Iris pigment epithelial cell (primary cell): ENCODE data around the gene ELL2.
"Not testable (repeated sequence)": the region's sequence is repeated elsewhere in the genome, so short reads cannot be mapped to it uniquely, and the experiment has no call there.

Experiments used
- DNase-seq: peaks from one replicate; pipeline ENCODE4 v3.0.0-alpha.2; 2011; ENCODE audit warnings: low read depth

The ELL2 gene

DNA sequence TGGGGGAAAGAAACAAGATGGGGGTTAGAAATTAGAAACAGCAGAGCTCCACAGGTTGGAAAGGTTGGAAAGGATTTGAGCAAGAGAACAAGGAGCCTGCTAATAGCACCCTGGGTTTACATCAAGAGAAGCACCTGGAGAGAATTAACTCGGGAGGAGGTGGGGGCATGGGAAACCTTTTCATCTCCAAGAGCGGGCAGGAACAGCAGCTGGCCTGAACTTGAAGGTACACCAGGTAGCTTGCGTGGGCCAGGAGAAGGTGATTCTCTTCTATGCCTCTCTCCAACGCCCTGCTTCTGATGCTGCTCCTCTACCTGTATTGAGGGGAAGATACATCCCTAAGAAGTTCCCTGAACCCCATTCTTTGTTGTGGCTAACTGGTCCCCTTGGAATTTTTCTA is 102.0 kb downstream of the ELL2 start:
- DNase-seq: no peak

DNA sequence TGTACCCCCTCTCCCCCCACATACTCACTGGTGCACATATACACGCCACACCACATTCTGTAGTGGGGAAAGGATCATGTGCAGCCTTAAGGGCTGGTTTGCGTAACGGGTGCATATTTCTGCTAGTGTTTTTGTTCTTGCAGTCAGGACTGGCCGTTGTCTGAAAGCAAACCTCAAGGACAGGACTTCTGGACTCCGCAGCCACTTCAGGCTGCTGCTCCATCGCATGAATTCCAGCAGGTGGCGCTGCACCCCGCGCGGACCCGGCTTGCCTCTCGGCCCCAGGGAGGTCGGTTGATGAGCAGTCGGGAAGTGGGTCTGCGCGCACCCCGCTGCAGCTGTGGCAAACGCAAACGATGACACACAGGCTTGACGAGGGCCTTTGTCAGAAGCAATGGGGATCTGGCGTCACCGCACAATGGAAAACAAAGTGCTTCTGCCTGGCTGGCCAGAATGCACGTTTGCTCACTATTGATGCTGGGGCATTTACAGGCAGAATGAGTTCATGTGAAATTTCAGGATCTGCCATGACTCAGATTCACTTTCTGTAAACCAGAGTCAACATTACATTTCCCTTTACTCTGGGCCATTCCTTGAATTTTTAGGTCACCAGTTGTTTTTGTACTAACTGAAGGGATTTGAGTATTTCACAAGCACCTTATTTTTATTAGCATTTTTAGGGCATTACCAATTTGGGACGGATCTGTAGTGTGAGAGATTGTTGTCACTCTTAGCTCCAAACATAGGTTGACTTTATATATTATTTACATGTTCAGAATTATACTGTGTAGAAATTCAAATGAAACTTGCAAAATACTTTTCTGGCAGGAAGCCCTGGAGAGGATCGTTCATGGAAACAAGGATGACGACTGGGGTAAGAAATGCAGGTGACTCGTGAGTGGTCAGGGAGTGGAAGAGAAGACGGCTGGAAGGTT is 102.7 kb downstream of the ELL2 start:
- peak; percentile 99 for DNase-seq

DNA sequence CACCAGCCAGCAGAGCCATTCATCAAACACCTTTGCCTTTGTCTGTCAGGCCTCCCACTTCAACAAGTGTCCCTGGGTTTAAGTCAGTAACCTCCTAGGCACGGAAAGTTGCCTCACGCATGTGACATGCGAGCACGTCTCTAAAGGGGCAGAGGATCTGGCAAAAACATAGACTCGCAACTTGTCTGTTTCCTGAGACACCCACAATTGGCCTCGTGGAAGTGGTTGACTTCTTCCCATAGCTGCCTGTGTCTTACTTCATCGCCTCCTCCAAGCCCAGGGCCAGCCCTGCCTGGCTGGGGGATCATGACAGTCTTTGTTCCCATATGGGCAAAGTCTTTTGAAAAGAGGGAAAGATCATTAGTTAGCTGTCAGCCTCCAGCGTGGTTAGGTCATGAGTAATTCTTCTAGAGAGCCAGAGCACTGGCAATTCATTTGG is 103.6 kb downstream of the ELL2 start:
- peak; percentile 90 for DNase-seq

DNA sequence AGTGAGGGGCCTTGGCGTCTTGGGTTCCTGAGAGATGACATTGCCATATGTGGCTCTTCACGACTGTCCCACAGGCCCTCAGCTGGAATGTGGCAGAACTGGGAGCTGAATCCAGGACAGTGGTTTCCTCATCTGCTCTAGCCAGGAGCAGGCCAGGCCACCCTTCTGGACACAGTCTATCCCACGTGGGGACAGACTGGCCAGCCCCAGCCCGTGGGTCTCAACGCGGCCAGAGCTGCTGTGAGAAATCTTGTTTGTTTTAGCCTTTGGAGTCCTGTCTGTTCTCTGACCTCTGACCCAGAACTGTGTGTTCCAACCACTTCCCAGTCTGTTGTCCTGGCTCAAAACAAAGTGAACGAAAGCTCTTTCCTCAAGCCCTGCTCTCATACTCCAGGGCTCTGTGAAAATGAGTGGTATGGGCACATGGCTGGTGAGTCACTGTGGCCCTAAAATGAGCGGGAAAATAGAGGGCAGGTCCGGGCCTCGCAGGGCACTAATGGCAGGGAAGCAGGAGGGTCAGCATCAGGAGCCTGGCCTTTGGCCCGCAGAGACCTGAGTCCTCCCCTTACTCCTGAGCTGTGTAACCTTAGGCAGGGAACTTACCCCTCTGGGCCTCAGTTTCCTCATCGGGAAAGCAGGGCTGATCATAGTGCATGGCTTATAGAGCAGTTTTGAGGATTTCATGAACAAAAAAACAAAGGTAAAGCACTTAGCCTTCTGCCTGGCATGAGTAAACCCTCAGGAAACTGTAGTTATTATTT is 104.3 kb downstream of the ELL2 start:
- peak; percentile 91 for DNase-seq

DNA sequence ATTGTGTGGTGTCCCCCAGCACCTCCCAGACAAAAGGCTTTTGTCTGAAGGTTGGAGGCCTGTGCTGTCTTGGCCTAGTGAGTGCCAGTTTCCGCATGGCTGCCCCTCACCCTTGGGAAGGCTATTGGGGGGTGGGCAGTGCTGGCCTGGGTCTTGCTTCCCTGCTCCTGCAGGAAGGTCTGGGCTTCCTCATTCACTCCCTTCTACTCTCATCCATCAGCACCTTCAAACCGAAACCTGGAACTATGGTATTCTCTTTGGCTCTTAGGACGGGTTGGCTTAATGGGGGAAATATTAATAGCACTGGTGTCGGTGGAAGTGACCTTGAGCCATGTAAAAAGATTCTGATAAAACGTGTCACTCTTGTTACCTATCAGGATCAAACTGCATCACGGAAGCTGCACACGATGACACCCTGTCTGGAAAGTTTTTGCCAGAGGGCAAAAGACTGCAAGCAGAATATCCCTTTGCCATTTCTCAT is 105.1 kb downstream of the ELL2 start:
- DNase-seq: no peak

DNA sequence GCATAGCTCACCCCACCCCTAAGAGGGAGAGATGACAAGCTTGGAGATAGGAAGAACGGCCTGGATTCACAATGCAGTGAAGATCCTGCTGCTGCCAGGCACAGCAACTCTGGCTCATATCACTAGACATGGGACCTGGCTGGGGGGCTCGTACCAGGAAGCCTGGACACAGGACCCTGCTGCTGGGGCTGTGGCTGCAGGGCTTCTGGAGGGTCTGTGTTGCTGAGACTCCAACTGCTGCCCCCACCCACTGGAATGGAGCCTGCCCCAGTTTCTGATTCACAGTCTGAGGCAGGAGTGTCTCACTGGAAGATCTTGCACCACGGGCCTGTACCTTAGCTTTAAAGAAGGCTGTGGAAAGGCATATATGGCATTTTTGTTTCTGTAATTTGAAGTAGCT is 108.2 kb downstream of the ELL2 start:
- no peak for DNase-seq

DNA sequence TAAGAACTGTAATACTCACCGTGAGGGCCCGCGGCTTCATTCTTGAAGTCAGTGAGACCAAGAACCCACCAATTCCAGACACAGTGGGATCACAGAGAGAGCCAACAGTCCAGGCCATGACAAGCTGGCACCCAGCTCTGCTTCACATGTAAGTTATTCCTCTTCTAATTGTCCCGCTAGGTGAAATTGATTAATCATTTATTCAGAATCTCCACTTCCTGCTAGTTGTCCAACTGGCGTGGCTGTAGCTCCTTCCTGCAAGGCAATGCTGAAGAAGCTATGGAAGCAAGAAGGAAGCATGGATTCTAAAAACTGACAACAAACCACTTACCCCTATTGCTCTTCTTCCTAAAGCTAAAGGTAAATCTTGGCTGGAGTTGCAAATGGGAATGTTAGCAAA is 109.1 kb downstream of the ELL2 start:
- no peak for DNase-seq

DNA sequence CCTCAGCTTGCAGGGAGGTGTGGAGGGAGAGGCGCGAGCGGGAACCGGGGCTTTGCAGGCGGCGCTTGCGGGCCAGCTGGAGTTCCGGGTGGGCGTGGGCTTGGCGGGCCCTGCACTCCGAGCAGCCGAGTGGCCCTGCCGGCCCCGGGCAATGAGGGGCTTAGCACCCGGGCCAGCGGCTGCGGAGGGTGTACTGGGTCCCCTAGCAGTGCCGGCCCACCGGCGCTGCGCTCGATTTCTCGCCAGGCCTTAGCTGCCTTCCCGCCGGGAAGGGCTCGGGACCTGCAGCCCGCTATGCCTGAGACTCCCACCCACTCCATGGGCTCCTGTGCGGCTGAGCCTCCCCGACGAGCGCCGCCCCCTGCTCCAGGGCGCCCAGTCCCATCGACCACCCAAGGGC is 110.5 kb downstream of the ELL2 start:
- DNase-seq: not testable (repeated sequence)

DNA sequence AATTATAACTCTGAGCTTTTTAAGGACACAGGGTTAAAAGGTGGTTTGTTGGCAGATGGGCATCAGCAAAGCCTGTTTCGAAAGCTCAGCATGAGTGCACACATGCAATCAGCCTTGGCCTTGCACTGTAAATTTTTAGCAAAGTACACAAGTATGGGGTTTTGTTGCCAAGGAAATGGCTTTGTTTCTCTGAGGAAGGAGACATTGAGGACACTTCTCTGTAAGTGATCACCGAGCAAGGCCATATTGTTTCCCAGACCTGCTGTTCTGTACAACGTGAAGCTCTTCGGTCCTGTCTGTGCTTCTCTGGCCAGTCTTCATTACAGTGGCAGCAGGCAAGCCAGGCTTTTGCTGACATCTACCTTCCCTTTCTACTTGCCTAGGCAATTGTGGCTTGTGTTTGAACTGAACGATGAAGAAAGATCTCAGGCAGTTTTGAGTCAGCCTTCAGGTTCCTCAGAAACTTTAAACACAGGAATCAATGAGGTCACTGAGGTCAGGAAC is 111.2 kb downstream of the ELL2 start:
- DNase-seq: peak; percentile 49

DNA sequence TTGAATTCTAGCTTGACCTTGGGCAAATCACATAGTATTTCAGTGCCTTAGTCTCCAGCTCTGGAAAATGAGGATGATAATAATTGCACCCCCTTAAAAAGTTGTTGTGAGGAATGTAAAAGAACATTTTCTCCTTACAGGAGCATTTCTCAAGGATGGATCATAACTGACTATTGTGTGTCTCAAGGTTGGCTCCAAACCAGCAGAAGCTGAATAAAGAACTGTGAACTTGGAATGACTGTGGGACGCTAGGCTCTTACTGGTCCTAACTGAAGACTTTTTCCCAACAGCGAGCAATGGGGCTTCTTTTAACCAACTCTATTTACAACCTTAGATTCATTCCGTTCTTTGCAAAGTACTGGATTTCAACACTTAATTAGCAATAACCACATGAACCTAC is 113.0 kb downstream of the ELL2 start:
- peak; percentile 88 for DNase-seq

DNA sequence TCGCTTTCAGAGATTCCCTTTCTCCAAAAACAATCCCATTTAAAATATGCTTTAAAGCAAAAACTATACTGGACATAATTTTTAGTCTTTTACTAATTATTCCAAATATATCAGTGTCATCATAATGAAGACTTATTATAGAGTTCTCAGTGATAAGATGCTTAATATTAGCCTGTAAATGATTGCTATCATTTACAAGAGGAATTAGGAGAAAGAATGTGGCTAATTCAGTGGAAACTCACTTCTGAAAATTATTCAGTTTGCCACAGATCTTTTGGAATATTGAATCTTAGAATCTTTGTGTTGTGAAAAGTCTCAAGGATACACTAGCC is 114.4 kb downstream of the ELL2 start:
- no peak for DNase-seq

DNA sequence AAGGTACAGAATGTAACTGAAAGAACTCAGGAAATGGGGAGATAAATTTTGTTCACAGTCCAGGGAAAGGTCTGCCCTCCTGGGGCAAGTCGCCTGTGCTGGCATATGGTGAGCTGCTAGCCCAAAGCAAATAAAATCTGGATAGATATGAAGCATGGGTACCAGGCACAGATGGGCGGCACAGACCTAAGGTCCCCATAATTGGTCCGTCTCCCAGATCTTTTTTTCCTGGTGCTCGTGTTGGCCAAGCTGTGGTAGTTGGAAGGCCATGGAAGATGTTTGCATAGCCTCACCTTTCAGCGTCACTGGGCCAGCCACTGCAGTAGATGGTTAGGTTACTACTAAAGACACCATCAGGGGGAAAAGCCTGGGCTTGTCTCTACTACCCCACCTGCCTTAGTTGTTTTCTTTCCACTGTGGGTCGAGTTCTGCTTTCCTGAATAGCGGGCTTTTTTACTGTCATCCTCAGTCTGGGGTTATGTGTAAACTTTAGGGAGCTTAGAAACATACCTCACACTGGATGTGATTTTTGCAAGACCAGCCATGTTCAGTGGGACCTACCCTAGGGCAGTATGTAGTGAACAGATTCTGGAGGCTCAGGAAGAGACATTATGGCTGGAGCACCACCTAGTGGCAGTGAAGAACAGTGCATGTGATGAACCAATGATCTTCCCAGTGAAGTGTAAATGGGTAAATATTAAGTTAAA is 114.9 kb downstream of the ELL2 start:
- DNase-seq: peak; percentile 85

DNA sequence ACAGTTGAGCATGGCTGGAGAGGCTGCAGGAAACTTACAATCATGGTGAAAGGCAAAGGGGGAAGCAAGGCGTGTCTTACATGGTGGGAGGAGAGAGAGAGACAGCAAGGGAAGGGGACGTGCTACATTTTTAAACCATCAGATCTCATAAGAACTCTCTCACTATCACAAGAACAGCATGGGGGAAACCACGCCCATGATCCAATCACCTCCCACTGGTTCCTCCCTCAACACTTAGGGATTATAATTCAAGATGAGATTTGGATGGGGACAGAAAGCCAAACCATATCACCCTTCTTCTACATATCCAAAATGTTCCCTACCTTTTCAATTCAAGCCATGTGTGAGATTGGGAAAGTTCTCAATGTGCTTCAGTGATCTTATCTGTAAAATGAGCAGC is 116.3 kb downstream of the ELL2 start:
- no peak for DNase-seq

DNA sequence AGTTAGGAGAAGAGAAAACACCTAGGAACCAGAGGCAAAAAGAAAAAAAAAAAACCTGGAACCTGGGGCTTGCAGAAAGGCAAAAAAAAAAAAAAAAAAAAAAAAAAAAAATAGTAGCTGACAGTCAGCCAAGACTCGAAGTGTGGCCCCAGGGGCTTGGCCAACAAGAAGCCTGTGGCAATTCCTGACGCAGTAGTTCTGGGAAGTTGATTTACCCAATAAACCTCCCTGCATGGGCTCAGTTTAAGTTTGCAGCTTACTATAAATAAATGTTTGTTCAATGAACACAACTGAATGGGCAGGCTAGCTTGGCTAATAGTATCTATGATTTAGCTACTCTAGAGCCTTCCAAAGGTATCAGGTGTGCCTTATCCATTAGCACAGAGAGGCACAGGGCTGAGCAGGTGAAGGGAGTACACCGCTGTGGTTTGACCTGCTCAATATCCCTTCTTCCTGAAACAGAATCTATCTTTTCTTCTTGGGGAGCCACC is 117.9 kb downstream of the ELL2 start:
- peak; percentile 83 for DNase-seq

DNA sequence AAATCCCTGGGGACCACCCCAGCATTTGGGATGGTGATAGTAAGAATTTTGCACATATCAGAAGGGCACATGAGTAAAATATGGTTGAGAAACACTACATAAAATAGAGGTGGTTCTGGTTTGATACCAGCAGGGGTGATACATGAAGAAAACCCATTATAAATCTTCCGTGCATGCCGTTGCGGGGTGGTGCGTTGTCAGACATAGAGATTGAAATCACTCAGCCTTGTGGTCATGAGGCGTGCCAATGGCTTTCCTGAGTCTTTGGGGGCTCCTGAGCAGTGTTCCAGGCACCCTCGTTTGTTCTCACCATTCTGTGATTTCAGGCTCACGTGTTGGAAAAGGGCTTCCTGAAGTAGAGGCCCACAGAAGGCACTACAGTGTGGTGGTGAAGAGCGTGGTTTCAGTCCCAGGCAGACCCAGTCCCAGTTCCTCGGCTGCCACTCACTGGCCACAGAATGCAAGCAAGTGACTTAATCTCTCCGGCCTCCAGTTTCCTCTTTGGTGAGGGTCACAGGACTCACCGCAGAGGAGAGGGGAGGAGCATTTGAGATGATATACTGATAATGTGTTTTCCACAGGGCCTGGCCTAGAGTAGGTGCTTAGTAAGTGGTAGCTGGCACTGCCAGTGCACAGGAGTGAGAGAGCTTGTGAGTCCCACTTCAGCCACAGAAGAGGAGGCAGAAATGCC is 118.7 kb downstream of the ELL2 start:
- DNase-seq: peak; percentile 95

DNA sequence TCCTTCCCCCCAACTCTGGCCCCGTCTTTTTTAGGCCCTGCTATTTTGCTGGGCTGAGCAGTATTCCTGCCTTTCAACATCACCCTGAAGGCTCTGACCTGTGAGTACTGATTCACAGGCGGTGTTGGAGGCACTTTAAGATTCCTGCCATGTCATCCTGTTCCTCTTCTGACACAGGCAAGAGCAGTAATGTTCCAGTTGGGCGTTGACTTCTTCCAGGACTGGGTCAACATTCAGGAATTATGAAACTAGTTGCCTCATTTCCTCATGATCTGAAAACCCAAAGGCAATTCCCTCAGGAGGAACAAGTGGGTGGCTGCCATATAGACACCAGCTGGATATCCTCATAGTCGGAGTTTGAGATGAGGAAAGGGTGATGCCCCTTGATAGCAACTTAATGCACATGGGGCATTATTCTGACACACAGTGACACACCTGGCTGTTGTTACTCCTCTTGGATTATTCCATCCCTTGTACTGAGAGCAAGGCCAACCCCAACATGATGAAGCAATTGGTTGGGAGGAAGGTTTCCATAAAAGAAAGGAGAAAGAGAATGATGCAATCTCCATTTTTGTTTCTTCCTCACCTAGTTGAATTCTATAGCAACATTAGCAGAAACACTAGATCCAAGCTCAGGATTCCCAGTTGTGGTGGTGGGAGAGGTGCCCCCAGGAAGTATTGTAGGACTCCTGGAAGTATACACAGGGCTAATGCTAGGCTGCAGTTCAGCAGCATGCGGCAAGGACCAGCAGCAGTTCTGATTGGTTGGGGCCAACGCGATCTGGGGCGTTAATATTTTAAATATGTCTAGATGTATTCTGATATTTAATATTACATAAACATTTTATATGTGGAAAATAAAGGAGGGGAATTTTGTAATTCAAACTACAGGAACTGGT is 119.5 kb downstream of the ELL2 start:
- DNase-seq: peak; percentile 76

DNA sequence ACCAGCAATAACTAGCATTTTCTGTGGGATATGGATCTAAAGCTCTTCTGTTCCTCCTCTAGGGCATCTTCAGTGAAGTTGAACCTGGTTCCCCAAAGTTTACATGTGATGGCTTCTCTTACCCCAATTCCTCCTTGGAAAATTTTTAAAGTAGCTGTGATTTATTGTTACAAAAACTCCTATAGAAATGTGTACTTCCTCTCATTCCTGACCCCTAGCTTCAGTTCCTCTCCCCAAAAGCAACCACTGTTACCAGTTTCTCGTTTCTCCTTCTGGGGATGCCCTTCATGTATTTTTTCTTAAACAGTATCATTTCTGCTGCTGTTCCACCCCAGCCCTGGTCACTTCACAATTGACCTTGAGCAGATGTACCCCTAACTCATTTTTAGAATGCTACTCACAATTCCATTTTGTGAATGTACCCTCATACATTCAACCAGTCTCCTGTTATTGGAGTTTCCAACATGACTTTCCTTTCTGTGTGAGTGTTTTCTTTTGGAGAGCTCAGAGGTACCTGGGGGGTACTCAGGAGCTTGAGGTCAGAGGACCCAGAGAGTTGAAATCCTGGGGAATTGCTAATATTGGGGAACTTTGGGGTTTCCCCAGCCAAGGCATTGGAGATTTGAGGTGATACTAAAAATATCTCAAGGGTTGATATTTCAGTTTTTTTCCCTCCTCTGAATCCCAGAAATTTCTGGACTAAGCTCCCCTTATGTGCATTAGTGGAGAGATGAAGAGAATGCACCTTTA is 120.5 kb downstream of the ELL2 start:
- DNase-seq: no peak

DNA sequence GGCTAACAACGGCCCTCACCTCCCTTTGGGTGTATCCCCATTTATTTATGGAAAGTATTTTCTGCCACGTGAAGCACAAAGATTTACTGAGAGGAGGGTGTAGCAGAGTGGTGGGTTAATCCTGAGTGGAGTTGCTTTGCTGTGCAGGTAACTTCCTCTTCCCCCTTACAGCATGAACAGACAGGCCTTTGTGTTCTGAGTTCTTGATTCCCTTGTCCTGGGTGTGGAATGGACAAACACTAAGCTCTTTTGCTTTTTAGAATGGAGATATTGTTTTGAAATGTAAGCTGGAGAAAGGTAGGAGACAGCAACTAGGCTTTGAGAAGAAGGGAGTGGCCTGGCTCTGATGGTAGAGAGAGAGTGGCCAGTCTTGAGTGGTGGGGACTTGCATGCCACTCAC is 122.0 kb downstream of the ELL2 start:
- DNase-seq: no peak

DNA sequence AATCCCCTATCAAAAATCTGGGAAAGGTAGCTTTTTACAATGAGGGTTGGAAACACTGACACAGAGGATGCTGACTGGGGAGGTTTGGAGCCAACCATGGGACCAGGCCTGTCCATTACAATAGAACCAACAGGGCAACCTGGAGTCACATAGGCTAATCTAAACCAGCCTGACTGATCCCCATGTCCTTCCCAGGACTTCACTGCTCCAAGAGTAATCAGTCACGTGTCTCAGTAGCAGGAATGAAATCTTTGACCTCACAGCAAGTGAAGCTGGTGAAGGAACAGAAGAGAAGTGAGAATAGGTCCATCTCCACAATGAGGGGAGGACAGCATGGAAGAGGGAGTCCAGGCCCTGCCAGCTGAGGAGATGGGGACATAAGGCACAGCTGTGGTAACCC is 123.1 kb downstream of the ELL2 start:
- no peak for DNase-seq

DNA sequence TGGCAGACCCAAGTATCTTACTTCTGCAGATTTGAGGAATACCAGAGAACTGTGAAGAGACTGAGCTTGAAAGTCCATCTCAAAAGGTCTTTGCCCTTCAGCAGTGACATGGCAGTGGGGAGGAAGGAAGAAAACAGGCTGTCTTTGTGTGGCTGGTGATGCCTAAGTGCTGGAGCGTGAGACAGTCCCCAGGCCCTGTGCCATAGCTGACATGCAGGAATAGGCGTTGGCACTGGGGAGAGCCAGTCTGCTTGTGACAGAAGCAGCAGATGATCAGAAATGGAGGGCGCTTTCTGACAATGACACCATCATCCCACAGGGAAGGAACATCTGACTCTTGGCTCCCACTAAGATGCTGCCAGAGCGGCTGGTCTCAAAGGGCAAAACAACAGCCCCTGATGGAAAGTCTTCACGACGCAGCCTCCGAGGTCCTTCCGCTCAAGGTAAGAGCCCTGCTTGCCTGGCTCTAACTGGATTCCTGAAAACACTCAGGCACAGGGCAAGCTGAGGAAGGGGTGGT is 123.6 kb downstream of the ELL2 start:
- DNase-seq: no peak
